HUES6 (cell line): ENCODE data around the gene UBE2U.

Experiments
- H3K27ac ChIP-seq: 2 replicates; pipeline ENCODE4 v1.7.0; 2013; ENCODE audit warnings: low read depth, mild to moderate bottlenecking, low read length, inconsistent platforms
- H3K27me3 ChIP-seq: 2 replicates; pipeline ENCODE4 v1.6.1; 2013; ENCODE audit warnings: low read length; ENCODE audit not compliant: control insufficient read depth, insufficient read depth
- H3K36me3 ChIP-seq: 2 replicates; pipeline ENCODE4 v1.6.1; 2013; ENCODE audit warnings: low read length; ENCODE audit not compliant: control insufficient read depth, insufficient read depth
- H3K4me1 ChIP-seq: 2 replicates; pipeline ENCODE4 v1.6.1; 2013; ENCODE audit warnings: low read length; ENCODE audit not compliant: control insufficient read depth, insufficient read depth
- H3K4me3 ChIP-seq: 2 replicates; pipeline ENCODE4 v1.5.1; 2013; ENCODE audit warnings: low read depth, low read length
- H3K9ac ChIP-seq: one replicate; pipeline ENCODE4 v1.6.1; 2013; ENCODE audit warnings: mild to moderate bottlenecking, low read length
- H3K9me3 ChIP-seq: 2 replicates; pipeline ENCODE4 v1.6.1; 2013; ENCODE audit warnings: low read depth, low read length; ENCODE audit not compliant: control insufficient read depth, insufficient read depth

UBE2U gene

DNA sequence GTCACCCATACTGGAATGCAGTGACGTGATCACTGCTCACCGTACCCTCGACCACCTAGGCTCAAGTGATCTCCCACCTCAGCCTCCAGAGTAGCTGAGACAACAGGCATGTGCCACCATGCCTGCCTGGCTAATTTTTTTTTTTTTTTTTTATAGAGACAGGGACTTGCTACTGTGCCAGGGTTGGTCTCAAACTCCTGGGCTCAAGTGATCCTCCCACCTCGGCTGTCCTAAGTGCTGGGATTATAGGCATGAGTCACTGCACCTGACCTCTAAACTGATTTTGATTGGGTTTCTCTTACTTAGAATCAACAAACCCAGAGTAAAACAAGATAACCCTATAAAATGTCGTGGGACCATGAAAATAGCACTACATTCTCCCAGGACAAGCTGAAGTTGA, 112.0 kb downstream of the UBE2U start:
- Histone ChIP-seq H3K9me3 (no peaks in the 10 kb centered on the region), H3K4me3 (no peak overlapping the region), H3K4me1 (peaks cover 6% of the 10 kb centered on the region), H3K36me3 (no peaks in the 10 kb centered on the region), H3K27ac (no peak overlapping the region), H3K27me3 (no peaks in the 10 kb centered on the region), H3K9ac (no peak overlapping the region)
